ENCODE data around the gene SH3TC2. TPM values are rescaled to one million over a fixed set of nuclear protein-coding genes. Genes with fewer than 3 reads are reported as not detected.

SH3TC2 gene
- total RNA-seq, 2 donors from 2014 or later: 0.66 to 2.5 TPM

GRCh38 chr5:148970876-148971275 lies 92.0 kb downstream of the SH3TC2 start:
- Histone ChIP-seq H3K9me3 (no peaks in the 10 kb centered on the region), H3K36me3 (no peaks in the 10 kb centered on the region), H3K4me1 (no peaks in the 10 kb centered on the region), H3K27me3 (no peaks in the 10 kb centered on the region), H3K27ac (no peak overlapping the region), H3K4me3 (no peak overlapping the region), H3K9ac (ENCODE audit: low read depth in 2 of 2, low read length in 2 of 2) (no peak overlapping the region)
- DNase-seq: no peak
- intact Hi-C loops (cut with DNase I): no loop called here
- no peak for TF ChIP-seq CTCF (IDR thresholded peaks at IDR 0.05)

- intact Hi-C loops (cut with DNase I): no loop called here
- no peaks in the 10 kb centered on the region for H3K36me3 ChIP-seq
- H3K9me3 ChIP-seq: no peaks in the 10 kb centered on the region
- no peak overlapping the region for H3K27ac ChIP-seq
- no peaks in the 10 kb centered on the region for H3K4me1 ChIP-seq
- no peak overlapping the region for H3K9ac ChIP-seq (ENCODE audit: low read depth in 2 of 2, low read length in 2 of 2)
- H3K27me3 ChIP-seq: no peaks in the 10 kb centered on the region
- TF ChIP-seq CTCF (IDR thresholded peaks at IDR 0.05): no peak
- peak; percentile 56 for DNase-seq
- H3K4me3 ChIP-seq: no peak overlapping the region
Observed at GRCh38 chr5:148970228-148970627, 92.6 kb downstream of the SH3TC2 start.

- no peak for TF ChIP-seq CTCF (IDR thresholded peaks at IDR 0.05)
- H3K9ac ChIP-seq (ENCODE audit: low read depth in 2 of 2, low read length in 2 of 2): no peak overlapping the region
- H3K4me3 ChIP-seq: no peak overlapping the region
- H3K4me1 ChIP-seq: no peaks in the 10 kb centered on the region
- no peaks in the 10 kb centered on the region for H3K36me3 ChIP-seq
- intact Hi-C loops (cut with DNase I): no loop called here
- no peak for DNase-seq
- no peaks in the 10 kb centered on the region for H3K27me3 ChIP-seq
- no peak overlapping the region for H3K27ac ChIP-seq
- H3K9me3 ChIP-seq: no peaks in the 10 kb centered on the region
Observed at GRCh38 chr5:148969291-148969690, 93.6 kb downstream of the SH3TC2 start.

- no peak overlapping the region for H3K27ac ChIP-seq
- intact Hi-C loops (cut with DNase I): no loop called here
- TF ChIP-seq CTCF (IDR thresholded peaks at IDR 0.05): no peak
Observed at GRCh38 chr5:148968311-148968710, 94.6 kb downstream of the SH3TC2 start.

GRCh38 chr5:148967783-148968182 lies 95.1 kb downstream of the SH3TC2 start:
- no peak for TF ChIP-seq CTCF (IDR thresholded peaks at IDR 0.05)
- H3K9me3 ChIP-seq: no peaks in the 10 kb centered on the region
- no peak overlapping the region for H3K9ac ChIP-seq (ENCODE audit: low read depth in 2 of 2, low read length in 2 of 2)
- H3K27ac ChIP-seq: no peak overlapping the region
- no peaks in the 10 kb centered on the region for H3K27me3 ChIP-seq
- intact Hi-C loops (cut with DNase I): no loop called here
- peak; percentile 33 for DNase-seq
- no peaks in the 10 kb centered on the region for H3K36me3 ChIP-seq
- no peak overlapping the region for H3K4me3 ChIP-seq
- H3K4me1 ChIP-seq: no peaks in the 10 kb centered on the region

More at GRCh38 chr5:148968311-148968710, 94.6 kb downstream of the SH3TC2 start:
- H3K4me1 ChIP-seq: no peaks in the 10 kb centered on the region
- no peak for DNase-seq
- H3K27me3 ChIP-seq: no peaks in the 10 kb centered on the region
- H3K9me3 ChIP-seq: no peaks in the 10 kb centered on the region
- no peaks in the 10 kb centered on the region for H3K36me3 ChIP-seq
- H3K4me3 ChIP-seq: no peak overlapping the region
- no peak overlapping the region for H3K9ac ChIP-seq (ENCODE audit: low read depth in 2 of 2, low read length in 2 of 2)

GRCh38 chr5:148966938-148967337 lies 95.9 kb downstream of the SH3TC2 start:
- Histone ChIP-seq H3K4me1 (no peaks in the 10 kb centered on the region), H3K27ac (no peak overlapping the region), H3K9ac (ENCODE audit: low read depth in 2 of 2, low read length in 2 of 2) (no peak overlapping the region), H3K27me3 (no peaks in the 10 kb centered on the region), H3K9me3 (no peaks in the 10 kb centered on the region), H3K36me3 (no peaks in the 10 kb centered on the region), H3K4me3 (no peak overlapping the region)
- intact Hi-C loops (cut with DNase I): no loop called here
- no peak for DNase-seq
- no peak for TF ChIP-seq CTCF (IDR thresholded peaks at IDR 0.05)
